ENCODE results near the gene ZNF555.

ZNF555 gene

GRCh38 chr19:2805991-2806649 lies 35.2 kb upstream of the ZNF555 start:
- ATAC-seq (ENCODE audit: insufficient read depth, low read depth) = no peak
- Histone ChIP-seq H3K9ac (ENCODE audit: low read depth, low read length) (no peak overlapping the region), H4K20me1 (ENCODE audit: insufficient read depth, low read length) (peaks cover 33% of the 10 kb centered on the region), H3K27ac (ENCODE audit: low read length) (no peak overlapping the region), H3K4me2 (ENCODE audit: insufficient read depth, low read length) (no peak overlapping the region), H3K4me1 (ENCODE audit: insufficient read depth, low read length) (no peaks in the 10 kb centered on the region), H2AFZ (ENCODE audit: low read depth, low read length) (no peak overlapping the region), H3K9me3 (ENCODE audit: insufficient read depth, low read length, severe bottlenecking) (no peaks in the 10 kb centered on the region), H3K36me3 (ENCODE audit: insufficient read depth, low read length) (peaks cover 94% of the 10 kb centered on the region), H3K27me3 (ENCODE audit: insufficient read depth, low read length, poor library complexity) (no peaks in the 10 kb centered on the region), H3K4me3 (ENCODE audit: low read depth in 1 of 2, low read length in 2 of 2) (no peak overlapping the region), H3K79me2 (ENCODE audit: insufficient read depth, low read length) (peaks cover 4% of the 10 kb centered on the region; the same call in 1 of the 2 replicates)
- DNase-seq = no peak
- TF ChIP-seq CTCF (IDR thresholded peaks at IDR 0.05; ENCODE audit: borderline replicate concordance, extremely low read depth, low read length, poor library complexity, severe bottlenecking) (no peak), EZH2 (IDR thresholded peaks at IDR 0.05; ENCODE audit: borderline replicate concordance, low read depth, low read length, severe bottlenecking) (no peak)

GRCh38 chr19:2806736-2807378 lies 34.4 kb upstream of the ZNF555 start:
- Histone ChIP-seq H3K9me3 (ENCODE audit: insufficient read depth, low read length, severe bottlenecking) (no peaks in the 10 kb centered on the region), H3K27ac (ENCODE audit: low read length) (no peak overlapping the region), H3K36me3 (ENCODE audit: insufficient read depth, low read length) (peaks cover 94% of the 10 kb centered on the region), H2AFZ (ENCODE audit: low read depth, low read length) (no peak overlapping the region), H3K27me3 (ENCODE audit: insufficient read depth, low read length, poor library complexity) (no peaks in the 10 kb centered on the region), H4K20me1 (ENCODE audit: insufficient read depth, low read length) (peaks cover 29% of the 10 kb centered on the region), H3K79me2 (ENCODE audit: insufficient read depth, low read length) (peaks cover 4% of the 10 kb centered on the region; the same call in 1 of the 2 replicates), H3K4me1 (ENCODE audit: insufficient read depth, low read length) (no peaks in the 10 kb centered on the region), H3K4me3 (ENCODE audit: low read depth in 1 of 2, low read length in 2 of 2) (no peak overlapping the region), H3K4me2 (ENCODE audit: insufficient read depth, low read length) (no peak overlapping the region), H3K9ac (ENCODE audit: low read depth, low read length) (no peak overlapping the region)
- ATAC-seq (ENCODE audit: insufficient read depth, low read depth) (no peak), DNase-seq (no peak)
- no peak for TF ChIP-seq CTCF (IDR thresholded peaks at IDR 0.05; ENCODE audit: borderline replicate concordance, extremely low read depth, low read length, poor library complexity, severe bottlenecking)
- no peak for TF ChIP-seq EZH2 (IDR thresholded peaks at IDR 0.05; ENCODE audit: borderline replicate concordance, low read depth, low read length, severe bottlenecking)

GRCh38 chr19:2807379-2808128 lies 33.7 kb upstream of the ZNF555 start:
- Histone ChIP-seq H3K4me2 (ENCODE audit: insufficient read depth, low read length) (no peak overlapping the region), H3K27ac (ENCODE audit: low read length) (no peak overlapping the region), H3K27me3 (ENCODE audit: insufficient read depth, low read length, poor library complexity) (no peaks in the 10 kb centered on the region), H3K4me1 (ENCODE audit: insufficient read depth, low read length) (no peaks in the 10 kb centered on the region), H2AFZ (ENCODE audit: low read depth, low read length) (no peak overlapping the region), H3K9me3 (ENCODE audit: insufficient read depth, low read length, severe bottlenecking) (no peaks in the 10 kb centered on the region), H3K4me3 (ENCODE audit: low read depth in 1 of 2, low read length in 2 of 2) (no peak overlapping the region), H3K9ac (ENCODE audit: low read depth, low read length) (no peak overlapping the region), H3K79me2 (ENCODE audit: insufficient read depth, low read length) (peaks cover 2% of the 10 kb centered on the region; the same call in 1 of the 2 replicates), H3K36me3 (ENCODE audit: insufficient read depth, low read length) (peaks cover 97% of the 10 kb centered on the region), H4K20me1 (ENCODE audit: insufficient read depth, low read length) (peaks cover 25% of the 10 kb centered on the region)
- DNase-seq (no peak), ATAC-seq (ENCODE audit: insufficient read depth, low read depth) (no peak)
- no peak for TF ChIP-seq CTCF (IDR thresholded peaks at IDR 0.05; ENCODE audit: borderline replicate concordance, extremely low read depth, low read length, poor library complexity, severe bottlenecking)
- TF ChIP-seq EZH2 (IDR thresholded peaks at IDR 0.05; ENCODE audit: borderline replicate concordance, low read depth, low read length, severe bottlenecking) = no peak

All from DND-41 (cell line).